HUES48 (cell line): Measurements from ENCODE around the gene ENDOG.
"Not testable (repeated sequence)": the region's sequence is repeated elsewhere in the genome, so short reads cannot be mapped to it uniquely, and the experiment has no call there.

Source experiments
- H3K27ac ChIP-seq: one replicate; pipeline ENCODE4 v1.7.0; 2013; ENCODE audit warnings: low read depth, low read length, inconsistent platforms
- H3K27me3 ChIP-seq: 2 replicates; pipeline ENCODE4 v1.6.1; 2013; ENCODE audit warnings: mild to moderate bottlenecking, low read length; ENCODE audit not compliant: control insufficient read depth, insufficient read depth
- H3K36me3 ChIP-seq: 2 replicates; pipeline ENCODE4 v1.6.1; 2013; ENCODE audit warnings: low read length; ENCODE audit not compliant: control insufficient read depth, insufficient read depth
- H3K4me1 ChIP-seq: 2 replicates; pipeline ENCODE4 v1.6.1; 2013; ENCODE audit warnings: mild to moderate bottlenecking, low read length; ENCODE audit not compliant: control insufficient read depth, insufficient read depth
- H3K4me3 ChIP-seq: 2 replicates; pipeline ENCODE4 v1.5.1; 2013; ENCODE audit warnings: mild to moderate bottlenecking, low read depth, low read length
- H3K9ac ChIP-seq: 2 replicates; pipeline ENCODE4 v1.6.1; 2013; ENCODE audit warnings: mild to moderate bottlenecking, low read depth, low read length, moderate library complexity
- H3K9me3 ChIP-seq: 2 replicates; pipeline ENCODE4 v1.6.1; 2013; ENCODE audit warnings: low read length; ENCODE audit not compliant: control insufficient read depth, insufficient read depth

Gene ENDOG

DNA sequence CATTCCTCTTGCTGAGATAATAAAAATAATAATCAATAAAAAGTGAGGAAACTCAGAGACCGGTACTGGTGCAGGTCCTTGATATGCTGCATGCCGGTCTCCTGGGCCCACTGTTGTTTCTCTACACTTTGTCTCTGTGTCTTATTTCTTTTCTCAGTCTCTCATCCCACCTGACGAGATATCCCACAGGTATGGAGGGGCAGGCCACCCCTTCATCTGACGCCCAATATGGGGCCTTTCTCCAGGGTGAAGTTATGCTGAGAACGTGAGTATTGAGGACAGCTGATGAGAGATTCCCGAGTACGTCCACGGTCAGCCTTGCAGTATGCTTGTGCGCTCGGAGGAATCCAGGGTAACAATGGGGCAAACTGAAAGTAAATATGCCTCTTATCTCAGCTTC lies 32.7 kb downstream of the ENDOG start:
- H3K4me1 ChIP-seq, H3K27me3 ChIP-seq, H3K4me3 ChIP-seq, H3K27ac ChIP-seq, H3K9me3 ChIP-seq, H3K9ac ChIP-seq, H3K36me3 ChIP-seq: not testable (repeated sequence)

DNA sequence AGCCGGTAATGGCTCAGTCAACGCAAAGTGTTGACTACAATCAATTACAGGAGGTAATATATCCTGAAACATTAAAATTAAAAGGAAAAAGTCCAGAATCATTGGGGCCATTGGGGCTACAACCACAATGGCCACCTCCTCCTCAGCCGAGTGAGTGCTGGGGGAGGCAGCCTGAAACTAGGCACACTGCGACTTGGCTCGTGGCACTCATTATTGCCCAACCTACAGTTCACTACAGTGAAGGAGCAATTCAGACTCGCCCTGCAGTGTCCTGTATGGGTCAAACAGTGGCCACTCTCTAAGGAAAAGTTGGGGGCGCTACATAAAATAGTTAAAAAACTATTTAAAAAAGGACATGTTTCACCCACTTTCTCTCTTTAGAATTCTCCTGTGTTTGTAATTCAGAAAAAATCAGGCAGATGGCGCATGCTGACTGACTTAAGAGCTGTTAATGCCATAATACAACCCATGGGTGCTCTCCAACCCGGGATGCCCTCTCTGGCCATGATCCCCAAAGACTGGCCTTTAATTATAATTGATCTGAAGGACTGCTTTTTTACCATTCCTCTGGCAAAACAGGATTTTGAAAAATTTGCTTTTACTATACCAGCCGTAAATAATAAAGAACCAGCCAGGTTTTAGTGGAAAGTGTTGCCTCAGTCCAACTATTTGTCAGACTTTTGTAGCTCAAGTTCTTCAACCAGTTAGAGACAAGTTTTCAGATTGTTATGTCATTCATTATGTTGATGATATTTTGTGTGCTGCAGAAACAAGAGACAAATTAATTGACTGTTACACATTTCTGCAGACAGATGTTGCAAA lies 33.7 kb downstream of the ENDOG start:
- not testable (repeated sequence) for H3K9ac ChIP-seq, H3K36me3 ChIP-seq, H3K27me3 ChIP-seq, H3K4me1 ChIP-seq, H3K9me3 ChIP-seq, H3K4me3 ChIP-seq, H3K27ac ChIP-seq

DNA sequence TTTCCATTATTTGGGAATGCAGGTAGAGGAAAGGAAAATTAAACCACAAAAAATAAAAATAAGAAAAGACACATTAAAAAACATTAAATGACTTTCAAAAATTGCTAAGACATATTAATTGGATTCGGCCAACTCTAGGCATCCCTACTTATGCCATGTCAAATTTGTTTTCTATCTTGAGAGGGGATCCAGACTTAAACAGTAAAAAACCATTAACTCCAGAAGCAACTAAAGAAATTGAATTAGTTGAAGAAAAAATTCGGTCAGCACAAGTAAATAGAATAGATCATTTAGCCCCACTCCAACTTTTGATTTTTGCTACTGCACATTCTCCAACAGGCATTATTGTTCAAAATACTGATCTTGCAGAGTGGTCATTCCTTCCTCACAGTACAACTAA lies 34.3 kb downstream of the ENDOG start:
- not testable (repeated sequence) for H3K9me3 ChIP-seq, H3K36me3 ChIP-seq, H3K4me3 ChIP-seq, H3K4me1 ChIP-seq, H3K27me3 ChIP-seq, H3K27ac ChIP-seq, H3K9ac ChIP-seq

GRCh38 chr9:128854454-128854853 lies 36.2 kb downstream of the ENDOG start:
- H3K4me3 ChIP-seq, H3K27ac ChIP-seq, H3K36me3 ChIP-seq, H3K4me1 ChIP-seq, H3K9ac ChIP-seq, H3K27me3 ChIP-seq, H3K9me3 ChIP-seq: not testable (repeated sequence)

GRCh38 chr9:128858476-128858875 lies 40.2 kb downstream of the ENDOG start:
- H3K27ac ChIP-seq, H3K9me3 ChIP-seq: not testable (repeated sequence)

GRCh38 chr9:128860937-128861336 lies 42.6 kb downstream of the ENDOG start:
- H3K4me1 ChIP-seq: peaks cover 2% of the 10 kb centered on the region; the same call in 1 of the 2 replicates

More at GRCh38 chr9:128858476-128858875, 40.2 kb downstream of the ENDOG start:
- not testable (repeated sequence) for H3K36me3 ChIP-seq, H3K9ac ChIP-seq, H3K27me3 ChIP-seq, H3K4me3 ChIP-seq, H3K4me1 ChIP-seq

DNA sequence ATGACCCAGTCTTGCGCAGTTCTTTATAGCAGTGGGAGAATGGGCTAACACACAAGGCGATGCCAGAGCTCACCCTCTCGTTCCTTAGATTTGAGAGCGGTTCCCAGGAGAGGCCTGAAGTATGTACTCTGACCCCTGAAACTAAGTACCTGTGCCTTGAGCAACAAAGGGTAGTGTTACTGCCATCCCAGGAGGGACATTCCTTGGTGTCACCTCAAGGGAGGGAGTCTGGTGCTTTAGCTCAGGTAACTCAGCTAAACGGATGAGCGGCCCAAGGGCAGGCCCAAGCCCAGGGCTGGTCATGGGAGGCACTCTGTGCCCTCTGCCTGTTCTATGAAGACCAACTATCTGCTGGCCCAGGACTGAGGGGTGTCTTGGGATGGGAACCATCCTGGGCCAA lies 43.2 kb downstream of the ENDOG start:
- H3K4me3 ChIP-seq: no peak overlapping the region
- H3K27me3 ChIP-seq: no peaks in the 10 kb centered on the region
- H3K27ac ChIP-seq: peak overlapping the region; percentile 28
- peaks cover 2% of the 10 kb centered on the region; the same call in 1 of the 2 replicates for H3K4me1 ChIP-seq
- H3K9me3 ChIP-seq: no peaks in the 10 kb centered on the region
- H3K36me3 ChIP-seq: no peaks in the 10 kb centered on the region
- no peak overlapping the region for H3K9ac ChIP-seq

More at GRCh38 chr9:128860937-128861336, 42.6 kb downstream of the ENDOG start:
- H3K9ac ChIP-seq: no peak overlapping the region
- no peaks in the 10 kb centered on the region for H3K9me3 ChIP-seq
- H3K4me3 ChIP-seq: no peak overlapping the region
- no peaks in the 10 kb centered on the region for H3K27me3 ChIP-seq
- no peaks in the 10 kb centered on the region for H3K36me3 ChIP-seq
- no peak overlapping the region for H3K27ac ChIP-seq

DNA sequence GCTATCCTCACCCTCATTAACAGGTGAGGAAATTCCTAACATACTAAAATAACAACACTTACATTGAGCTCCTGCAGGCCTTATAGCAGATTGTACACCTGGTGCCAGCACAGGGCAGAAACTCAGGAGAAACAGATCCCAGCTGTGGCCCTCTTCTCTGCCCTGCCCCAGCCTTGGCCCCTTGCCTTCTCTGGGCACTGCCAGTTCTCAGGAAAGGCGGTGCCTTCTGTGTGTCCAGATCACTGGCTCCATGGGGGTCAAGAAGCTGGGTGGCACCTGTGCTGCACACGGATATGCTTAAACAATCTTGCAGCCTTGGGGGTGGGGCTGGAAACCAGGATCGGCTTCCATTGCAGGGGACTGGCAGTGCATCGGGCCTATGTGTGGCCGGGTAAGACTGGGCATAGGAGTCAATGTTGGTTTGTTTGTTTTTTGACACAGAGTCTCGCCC lies 44.1 kb downstream of the ENDOG start:
- Histone ChIP-seq H3K4me3 (no peak overlapping the region), H3K9ac (no peak overlapping the region), H3K9me3 (no peaks in the 10 kb centered on the region), H3K27me3 (no peaks in the 10 kb centered on the region), H3K27ac (no peak overlapping the region), H3K4me1 (peaks cover 2% of the 10 kb centered on the region; the same call in 1 of the 2 replicates), H3K36me3 (no peaks in the 10 kb centered on the region)

DNA sequence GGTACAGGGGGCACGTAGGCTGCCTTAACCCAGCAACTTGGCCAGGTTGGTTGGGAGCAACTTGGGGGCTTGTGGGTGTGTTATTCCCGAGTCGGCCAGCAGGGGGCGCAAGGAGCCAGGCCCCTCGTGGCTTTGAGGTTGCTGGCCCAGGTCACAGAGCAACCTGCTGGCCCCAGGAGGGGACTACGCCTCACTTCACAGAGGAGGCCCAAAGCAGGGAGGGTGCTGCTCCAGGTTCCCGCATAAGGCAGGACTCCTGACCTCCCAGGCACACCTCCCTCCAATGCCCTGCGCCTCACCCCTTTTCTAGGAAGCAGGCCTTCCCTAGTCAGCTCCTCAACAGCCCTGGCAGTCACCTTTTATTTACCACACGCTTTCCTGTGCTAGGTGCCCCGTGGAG lies 45.3 kb downstream of the ENDOG start:
- H3K9ac ChIP-seq: no peak overlapping the region
- no peak overlapping the region for H3K4me3 ChIP-seq
- H3K27me3 ChIP-seq: no peaks in the 10 kb centered on the region
- no peaks in the 10 kb centered on the region for H3K9me3 ChIP-seq
- no peaks in the 10 kb centered on the region for H3K36me3 ChIP-seq
- H3K4me1 ChIP-seq: peaks cover 2% of the 10 kb centered on the region; the same call in 1 of the 2 replicates
- H3K27ac ChIP-seq: no peak overlapping the region

DNA sequence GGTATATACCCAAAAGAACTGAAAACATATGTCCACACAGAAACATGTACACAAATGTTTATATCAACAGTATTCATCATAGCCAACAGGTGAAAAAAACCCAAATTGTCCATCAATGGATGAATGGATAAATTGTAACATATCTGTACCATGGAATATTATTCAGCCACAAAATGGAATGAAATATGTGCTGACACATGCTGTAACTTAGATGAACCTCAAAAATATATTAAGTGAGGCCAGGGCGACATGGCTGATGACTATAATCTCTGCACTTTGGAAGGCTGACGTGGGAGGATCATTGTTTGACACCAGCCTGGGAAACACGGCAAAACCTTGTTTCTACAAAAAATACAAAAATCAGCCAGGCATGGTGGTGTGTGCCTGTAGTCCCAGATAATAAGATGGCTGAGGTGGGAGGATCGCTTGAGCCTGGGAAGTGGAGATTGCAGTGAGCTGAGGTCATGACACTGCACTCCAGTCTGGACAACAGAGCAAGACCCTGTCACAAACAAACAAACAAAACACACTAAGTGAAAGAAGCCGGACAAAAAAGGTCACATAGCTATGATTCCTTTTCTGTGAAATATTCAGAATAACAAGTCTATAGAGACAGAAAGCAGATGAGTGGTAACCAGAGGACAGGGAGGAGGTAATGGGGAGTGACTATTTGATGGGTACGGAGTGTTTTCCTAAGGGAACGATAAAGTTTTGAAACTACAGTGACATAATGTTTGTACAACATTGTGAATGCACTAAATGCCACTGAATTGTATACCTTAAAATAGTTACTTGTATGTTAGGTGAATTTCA lies 52.0 kb downstream of the ENDOG start:
- Histone ChIP-seq H3K4me1 (no peaks in the 10 kb centered on the region), H3K27me3 (no peaks in the 10 kb centered on the region), H3K9me3 (no peaks in the 10 kb centered on the region), H3K4me3 (no peak overlapping the region), H3K9ac (no peak overlapping the region), H3K36me3 (peaks cover 13% of the 10 kb centered on the region), H3K27ac (no peak overlapping the region)

- H3K27me3 ChIP-seq, H3K4me1 ChIP-seq, H3K9ac ChIP-seq, H3K4me3 ChIP-seq, H3K27ac ChIP-seq, H3K9me3 ChIP-seq: not testable (repeated sequence)
- H3K36me3 ChIP-seq: peaks cover 13% of the 10 kb centered on the region
Measured at GRCh38 chr9:128870941-128871265, 52.6 kb downstream of the ENDOG start.
